ENCODE results near the gene USF2.

The USF2 gene

GRCh38 chr19:35260694-35261304, 8.0 kb upstream of the USF2 start:
- no peak for TF ChIP-seq REST (IDR thresholded peaks at IDR 0.05; ENCODE audit: low read depth)
- TF ChIP-seq USF1 (IDR thresholded peaks at IDR 0.05) = no peak
- TF ChIP-seq YY1 (IDR thresholded peaks at IDR 0.05; ENCODE audit: low read depth) = no peak
- TF ChIP-seq TAF1 (IDR thresholded peaks at IDR 0.05; ENCODE audit: low read depth) = no peak
- TF ChIP-seq ZBTB7A (IDR thresholded peaks at IDR 0.05; ENCODE audit: low read depth) = no peak
- no peak for TF ChIP-seq EGR1 (IDR thresholded peaks at IDR 0.05)
- TF ChIP-seq CEBPB (IDR thresholded peaks at IDR 0.05) = no peak
- TF ChIP-seq CREB1 (IDR thresholded peaks at IDR 0.05; ENCODE audit: low read depth) = no peak
- no peak for TF ChIP-seq FOXM1 (IDR thresholded peaks at IDR 0.05; ENCODE audit: borderline replicate concordance, low read depth)
- no peak for TF ChIP-seq MAX (IDR thresholded peaks at IDR 0.05)
- TF ChIP-seq NFIC (IDR thresholded peaks at IDR 0.05) = no peak
- no peak for TF ChIP-seq TEAD4 (IDR thresholded peaks at IDR 0.05)
- TF ChIP-seq RAD21 (IDR thresholded peaks at IDR 0.05; ENCODE audit: low read depth) = no peak
- no peak for TF ChIP-seq EP300 (IDR thresholded peaks at IDR 0.05; ENCODE audit: borderline replicate concordance)
- TF ChIP-seq TCF12 (IDR thresholded peaks at IDR 0.05; ENCODE audit: low read depth) = no peak

DNA sequence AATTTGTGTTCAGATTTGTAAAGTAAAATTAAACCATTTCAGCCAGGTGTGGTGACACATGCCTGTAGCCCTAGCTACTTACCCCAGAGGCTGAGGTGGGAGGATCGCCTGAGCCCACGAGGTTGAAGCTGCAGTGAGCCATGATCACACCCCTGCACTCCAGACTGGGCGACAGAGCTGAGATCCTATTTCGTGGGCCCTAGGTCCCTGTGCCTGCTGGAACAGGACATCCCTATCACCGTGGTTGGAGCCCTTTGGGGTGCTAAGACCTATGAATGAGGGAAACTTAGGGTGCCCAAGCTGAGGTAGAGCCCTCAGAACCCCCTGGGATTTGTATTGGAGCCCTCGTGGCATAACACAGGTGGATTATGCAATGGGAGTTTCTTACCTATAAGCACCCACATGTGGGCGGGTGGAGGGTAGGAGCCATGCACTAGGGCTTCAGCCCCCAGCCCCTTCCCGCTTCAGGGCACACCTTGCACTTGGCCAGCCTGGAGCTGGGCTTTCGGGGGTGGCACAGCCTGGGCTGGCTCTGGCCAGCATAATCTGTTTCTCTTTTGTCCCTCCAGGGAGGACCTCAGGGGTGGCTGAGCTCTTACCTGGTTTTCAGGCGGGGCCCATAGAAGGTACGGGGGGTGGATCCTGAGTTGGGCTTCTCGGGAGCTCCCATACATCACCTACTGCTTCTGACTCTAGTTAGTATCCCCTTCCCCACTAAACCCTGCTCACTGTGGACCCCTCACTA, 7.2 kb upstream of the USF2 start:
- no peak for TF ChIP-seq CREB1 (IDR thresholded peaks at IDR 0.05; ENCODE audit: low read depth)
- no peak for TF ChIP-seq YY1 (IDR thresholded peaks at IDR 0.05; ENCODE audit: low read depth)
- no peak for TF ChIP-seq TEAD4 (IDR thresholded peaks at IDR 0.05)
- no peak for TF ChIP-seq CEBPB (IDR thresholded peaks at IDR 0.05)
- TF ChIP-seq FOXM1 (IDR thresholded peaks at IDR 0.05; ENCODE audit: borderline replicate concordance, low read depth) = no peak
- no peak for TF ChIP-seq NFIC (IDR thresholded peaks at IDR 0.05)
- no peak for TF ChIP-seq TCF12 (IDR thresholded peaks at IDR 0.05; ENCODE audit: low read depth)
- no peak for TF ChIP-seq EGR1 (IDR thresholded peaks at IDR 0.05)
- no peak for TF ChIP-seq TAF1 (IDR thresholded peaks at IDR 0.05; ENCODE audit: low read depth)
- TF ChIP-seq MAX (IDR thresholded peaks at IDR 0.05) = no peak
- TF ChIP-seq REST (IDR thresholded peaks at IDR 0.05; ENCODE audit: low read depth) = no peak
- no peak for TF ChIP-seq USF1 (IDR thresholded peaks at IDR 0.05)
- TF ChIP-seq EP300 (IDR thresholded peaks at IDR 0.05; ENCODE audit: borderline replicate concordance) = no peak
- TF ChIP-seq RAD21 (IDR thresholded peaks at IDR 0.05; ENCODE audit: low read depth) = no peak
- no peak for TF ChIP-seq ZBTB7A (IDR thresholded peaks at IDR 0.05; ENCODE audit: low read depth)

- TF ChIP-seq REST (IDR thresholded peaks at IDR 0.05; ENCODE audit: low read depth) (no peak), CREB1 (IDR thresholded peaks at IDR 0.05; ENCODE audit: low read depth) (no peak), MAX (IDR thresholded peaks at IDR 0.05) (no peak), ZBTB7A (IDR thresholded peaks at IDR 0.05; ENCODE audit: low read depth) (no peak), YY1 (IDR thresholded peaks at IDR 0.05; ENCODE audit: low read depth) (no peak), TCF12 (IDR thresholded peaks at IDR 0.05; ENCODE audit: low read depth) (no peak), USF1 (IDR thresholded peaks at IDR 0.05) (no peak), FOXM1 (IDR thresholded peaks at IDR 0.05; ENCODE audit: borderline replicate concordance, low read depth) (no peak), TAF1 (IDR thresholded peaks at IDR 0.05; ENCODE audit: low read depth) (no peak), EGR1 (IDR thresholded peaks at IDR 0.05) (no peak), EP300 (IDR thresholded peaks at IDR 0.05; ENCODE audit: borderline replicate concordance) (no peak), TEAD4 (IDR thresholded peaks at IDR 0.05) (no peak), RAD21 (IDR thresholded peaks at IDR 0.05; ENCODE audit: low read depth) (no peak), NFIC (IDR thresholded peaks at IDR 0.05) (no peak), CEBPB (IDR thresholded peaks at IDR 0.05) (no peak)
These were observed 6.5 kb upstream of the USF2 start for GRCh38 chr19:35262101-35262761.

All from Ishikawa (cell line).